ENCODE data around the gene BANF2. TPM values are rescaled to one million over a fixed set of nuclear protein-coding genes. Genes with fewer than 3 reads are reported as not detected.
"Not testable (repeated sequence)": the region's sequence is repeated elsewhere in the genome, so short reads cannot be mapped to it uniquely, and the experiment has no call there.

The BANF2 gene
- total RNA-seq, 1 donor from 2014 or later, result not detected

GRCh38 chr20:17682103-17682888 lies 17.5 kb upstream of the BANF2 start, which contains the start of gene RRBP1:
Gene RRBP1, minus strand, starts transcription at chr20:17682242. Its CDS starts 21,735 bp downstream, at chr20:17660507.
- ATAC-seq, result peak; percentile 82
- DNase-seq (ENCODE audit: low spot score), result peak; percentile 100

GRCh38 chr20:17682889-17683198 lies 16.9 kb upstream of the BANF2 start:
- DNase-seq (ENCODE audit: low spot score) (no peak), ATAC-seq (no peak)

- ATAC-seq, result no peak
- no peak for DNase-seq (ENCODE audit: low spot score)
Observed at GRCh38 chr20:17683218-17684076, 16.3 kb upstream of the BANF2 start.

- ATAC-seq, result peak; percentile 5
- no peak for DNase-seq (ENCODE audit: low spot score)
Observed at GRCh38 chr20:17684077-17684888, 15.5 kb upstream of the BANF2 start.

GRCh38 chr20:17685168-17685567 lies 14.6 kb upstream of the BANF2 start:
- no peak for DNase-seq (ENCODE audit: low spot score)
- no peak for ATAC-seq

- DNase-seq (ENCODE audit: low spot score) (no peak), ATAC-seq (no peak)
Observed at GRCh38 chr20:17687800-17688199, 12.0 kb upstream of the BANF2 start.

GRCh38 chr20:17688965-17689364 lies 10.8 kb upstream of the BANF2 start:
- ATAC-seq, result no peak
- no peak for DNase-seq (ENCODE audit: low spot score)

- ATAC-seq (no peak), DNase-seq (ENCODE audit: low spot score) (no peak)
Observed at GRCh38 chr20:17690144-17690543, 9.6 kb upstream of the BANF2 start.

- DNase-seq (ENCODE audit: low spot score) (no peak), ATAC-seq (no peak)
Observed at GRCh38 chr20:17691758-17692157, 8.0 kb upstream of the BANF2 start.

- ATAC-seq (no peak), DNase-seq (ENCODE audit: low spot score) (no peak)
Observed at GRCh38 chr20:17693444-17694001, 6.2 kb upstream of the BANF2 start.

GRCh38 chr20:17694767-17695166 lies 5.0 kb upstream of the BANF2 start:
- ATAC-seq, result no peak
- DNase-seq (ENCODE audit: low spot score), result no peak

GRCh38 chr20:17696287-17696686 lies 3.5 kb upstream of the BANF2 start:
- ATAC-seq (no peak), DNase-seq (ENCODE audit: low spot score) (no peak)

- DNase-seq (ENCODE audit: low spot score), result no peak
- ATAC-seq, result no peak
Observed at GRCh38 chr20:17697171-17697570, 2.6 kb upstream of the BANF2 start.

GRCh38 chr20:17698384-17698783 lies 1.4 kb upstream of the BANF2 start:
- ATAC-seq (no peak), DNase-seq (ENCODE audit: low spot score) (no peak)

- DNase-seq (ENCODE audit: low spot score) (no peak), ATAC-seq (no peak)
Observed at GRCh38 chr20:17700637-17701036, 871 bp downstream of the BANF2 start.

- DNase-seq (ENCODE audit: low spot score), result no peak
- no peak for ATAC-seq
Observed at GRCh38 chr20:17701826-17702225, 2.1 kb downstream of the BANF2 start.

- no peak for DNase-seq (ENCODE audit: low spot score)
- no peak for ATAC-seq
Observed at GRCh38 chr20:17704589-17705317, 5.0 kb downstream of the BANF2 start.

- DNase-seq (ENCODE audit: low spot score) (no peak), ATAC-seq (no peak)
Observed at GRCh38 chr20:17705916-17706315, 6.2 kb downstream of the BANF2 start.

GRCh38 chr20:17706632-17707031 lies 6.9 kb downstream of the BANF2 start:
- no peak for ATAC-seq
- DNase-seq (ENCODE audit: low spot score), result no peak

- DNase-seq (ENCODE audit: low spot score), result not testable (repeated sequence)
Observed at GRCh38 chr20:17707951-17708350, 8.2 kb downstream of the BANF2 start.

More at GRCh38 chr20:17707951-17708350, 8.2 kb downstream of the BANF2 start:
- ATAC-seq, result not testable (repeated sequence)

All from left lobe of liver (tissue), 2 donors.